AG09309 (cell line): ENCODE data around the gene IFNA6.

Source experiments
- DNase-seq: peaks from one replicate; pipeline ENCODE4 v3.0.0-alpha.2; 2010; ENCODE audit warnings: low read depth
- H3K4me3 ChIP-seq: 2 replicates; pipeline ENCODE4 v1.5.1; 2011; ENCODE audit warnings: mild to moderate bottlenecking, low read depth, low read length, moderate library complexity; ENCODE audit not compliant: control insufficient read depth
- TF ChIP-seq, protein P1 (sequence below): IDR thresholded peaks from 2 replicates; pipeline ENCODE4 v1.5.1; 2011; ENCODE audit warnings: mild to moderate bottlenecking, low read depth, low read length, inconsistent platforms; ENCODE audit not compliant: insufficient read depth, control insufficient read depth; ENCODE audit errors: missing control alignments

IFNA6 gene

DNA sequence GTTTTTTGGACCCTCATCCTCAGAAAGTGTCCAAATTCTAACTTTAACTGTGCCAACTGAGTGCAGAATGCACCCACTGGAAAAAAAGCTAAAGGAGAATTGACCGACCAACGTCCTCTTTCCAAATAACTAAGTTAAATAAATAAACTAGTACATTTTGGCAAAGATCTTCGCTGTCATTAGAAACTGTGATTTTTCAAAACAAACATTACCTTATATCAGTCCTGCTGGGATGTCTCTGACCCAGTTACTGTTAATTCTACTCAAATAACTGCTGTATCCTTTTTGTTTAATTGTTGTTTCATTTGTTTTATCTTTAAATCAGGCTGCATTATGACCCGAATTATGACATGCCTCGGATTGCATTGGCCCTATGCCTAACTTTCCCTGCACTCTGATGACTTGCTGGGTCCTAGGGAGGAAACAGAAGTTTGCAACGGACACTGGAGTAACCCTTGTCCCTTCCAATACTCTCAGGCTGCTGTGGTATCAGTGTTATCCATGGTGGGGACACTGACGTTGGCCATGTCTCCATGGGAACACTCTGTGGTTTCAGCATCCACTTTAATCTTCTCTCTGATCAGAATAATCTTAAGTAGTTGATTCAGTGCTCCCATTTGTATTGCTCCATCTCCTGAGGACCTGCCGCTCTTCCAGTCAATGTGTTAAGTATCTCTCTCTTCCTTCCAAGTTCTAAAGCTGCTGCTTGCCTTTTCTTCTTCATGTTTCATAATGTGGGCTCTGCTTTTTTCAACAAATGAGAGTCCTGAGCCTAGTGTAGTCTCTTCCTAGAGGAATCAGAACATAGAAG is 34.5 kb downstream of the IFNA6 start:
- no peak for DNase-seq

DNA sequence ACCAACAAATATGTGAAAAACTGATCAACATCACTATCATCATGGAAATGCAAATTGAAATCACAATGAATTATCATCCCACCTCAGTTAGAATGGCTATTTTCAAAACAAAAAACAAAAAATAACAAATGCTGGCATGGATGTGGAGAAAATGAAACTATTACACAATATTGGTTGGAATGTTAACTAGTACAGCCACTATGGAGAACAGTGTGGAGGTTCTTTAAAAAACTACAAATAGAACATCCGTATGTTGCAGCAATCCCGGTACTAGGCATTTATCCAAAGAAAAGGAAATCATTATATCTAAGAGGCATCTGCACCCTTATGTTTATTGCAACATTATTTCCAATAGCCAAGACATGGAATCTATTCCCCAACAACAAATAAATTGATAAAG is 36.5 kb downstream of the IFNA6 start:
- TF ChIP-seq, protein P1, sequence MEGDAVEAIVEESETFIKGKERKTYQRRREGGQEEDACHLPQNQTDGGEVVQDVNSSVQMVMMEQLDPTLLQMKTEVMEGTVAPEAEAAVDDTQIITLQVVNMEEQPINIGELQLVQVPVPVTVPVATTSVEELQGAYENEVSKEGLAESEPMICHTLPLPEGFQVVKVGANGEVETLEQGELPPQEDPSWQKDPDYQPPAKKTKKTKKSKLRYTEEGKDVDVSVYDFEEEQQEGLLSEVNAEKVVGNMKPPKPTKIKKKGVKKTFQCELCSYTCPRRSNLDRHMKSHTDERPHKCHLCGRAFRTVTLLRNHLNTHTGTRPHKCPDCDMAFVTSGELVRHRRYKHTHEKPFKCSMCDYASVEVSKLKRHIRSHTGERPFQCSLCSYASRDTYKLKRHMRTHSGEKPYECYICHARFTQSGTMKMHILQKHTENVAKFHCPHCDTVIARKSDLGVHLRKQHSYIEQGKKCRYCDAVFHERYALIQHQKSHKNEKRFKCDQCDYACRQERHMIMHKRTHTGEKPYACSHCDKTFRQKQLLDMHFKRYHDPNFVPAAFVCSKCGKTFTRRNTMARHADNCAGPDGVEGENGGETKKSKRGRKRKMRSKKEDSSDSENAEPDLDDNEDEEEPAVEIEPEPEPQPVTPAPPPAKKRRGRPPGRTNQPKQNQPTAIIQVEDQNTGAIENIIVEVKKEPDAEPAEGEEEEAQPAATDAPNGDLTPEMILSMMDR = no peak
- no peak overlapping the region for H3K4me3 ChIP-seq
- DNase-seq = no peak

More for the DNA sequence above, 34.5 kb downstream of the IFNA6 start:
- no peak overlapping the region for H3K4me3 ChIP-seq
- TF ChIP-seq, protein P1 = no peak

DNA sequence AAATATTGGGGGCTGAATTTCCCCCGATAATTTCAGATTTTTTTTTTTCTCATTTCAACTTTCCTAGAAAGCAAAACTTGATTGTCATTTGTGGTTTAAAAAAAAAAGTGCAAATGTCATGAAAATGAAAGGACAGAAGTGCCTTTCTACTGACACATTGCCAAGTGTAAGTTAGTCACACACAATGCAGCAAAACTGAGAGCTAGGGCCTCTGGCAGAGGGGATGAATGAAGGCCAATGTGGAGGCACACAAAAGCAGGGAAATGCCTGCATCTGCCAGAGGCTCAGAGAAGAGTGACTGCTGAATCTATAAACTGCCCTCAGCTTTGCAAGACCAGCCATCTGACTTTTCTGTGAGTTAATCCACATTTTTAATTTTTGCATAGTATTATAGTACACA is 38.8 kb downstream of the IFNA6 start:
- no peak for DNase-seq
- TF ChIP-seq, protein P1 = no peak

DNA sequence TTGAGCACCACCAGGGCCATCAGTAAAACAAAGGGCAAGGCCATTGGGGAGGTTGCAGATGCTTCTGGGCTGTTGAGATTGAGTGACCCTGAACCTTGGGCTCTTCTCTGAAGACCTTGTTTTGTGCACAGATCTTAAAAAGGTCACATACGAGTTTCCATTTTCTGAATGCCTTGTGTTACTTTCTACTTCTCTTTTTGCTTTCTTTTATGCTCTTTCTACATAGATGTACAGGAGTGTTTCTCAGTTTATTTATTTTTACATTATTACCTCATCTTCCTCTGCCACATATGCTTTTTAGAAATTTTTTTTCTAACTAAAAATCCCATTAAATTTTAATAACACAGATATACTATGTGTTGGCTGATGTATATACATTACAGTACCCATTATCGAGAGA is 45.5 kb downstream of the IFNA6 start, which contains the start of gene IFNA5:
Gene IFNA5, minus strand, starts transcription at position 101 of the 400 bp plus-strand sequence. Its CDS starts 57 bp downstream, at position 44.
- no peak within 1 kb of the TSS for H3K4me3 ChIP-seq
- DNase-seq = no peak
- TF ChIP-seq, protein P1 = no peak

More for the DNA sequence above, 38.8 kb downstream of the IFNA6 start:
- no peak overlapping the region for H3K4me3 ChIP-seq
